Mesothelial cell of epicardium (in vitro differentiated cells): ENCODE data around the gene NTF4. TPM values are rescaled to one million over a fixed set of nuclear protein-coding genes. Genes with fewer than 3 reads are reported as not detected.

Experiments used
- DNase-seq, 2 experiments: peaks; one replicate each; pipeline ENCODE4 v3.0.0; 2021; ENCODE audit warnings: low spot score in 2 of 2; ENCODE audit not compliant: unreplicated experiment in 2 of 2
- H3K27ac Mint-ChIP-seq: 2 replicates; pipeline ENCODE4 v1.8.0; 2021; ENCODE audit warnings: mixed read lengths
- H3K27me3 Mint-ChIP-seq: 2 replicates; pipeline ENCODE4 v1.8.0; 2021; ENCODE audit warnings: low read depth, mixed read lengths
- H3K36me3 Mint-ChIP-seq: 2 replicates; pipeline ENCODE4 v1.8.0; 2021; ENCODE audit warnings: mixed read lengths
- H3K4me1 Mint-ChIP-seq: 2 replicates; pipeline ENCODE4 v1.8.0; 2021; ENCODE audit warnings: mixed read lengths
- H3K4me3 Mint-ChIP-seq: 2 replicates; pipeline ENCODE4 v1.8.0; 2021; ENCODE audit warnings: mild to moderate bottlenecking, moderate library complexity, mixed read lengths
- H3K9me3 Mint-ChIP-seq: 2 replicates; pipeline ENCODE4 v1.8.0; 2021; ENCODE audit warnings: mixed read lengths
- total RNA-seq: library from RNA; stranded (reverse); gene quantifications from 3 replicates; pipeline ENCODE4 v1.2.1, GENCODE V29; 2021
- TF ChIP-seq, protein P1 (sequence below): fragments of 200-600 bp; sonication (generic); IDR thresholded peaks from one replicate; pipeline ENCODE4 v1.5.0; 2021; ENCODE audit warnings: antibody characterized with exemption; ENCODE audit not compliant: unreplicated experiment

The NTF4 gene
- total RNA-seq, 1 donor from 2014 or later: 48.5 TPM

DNA sequence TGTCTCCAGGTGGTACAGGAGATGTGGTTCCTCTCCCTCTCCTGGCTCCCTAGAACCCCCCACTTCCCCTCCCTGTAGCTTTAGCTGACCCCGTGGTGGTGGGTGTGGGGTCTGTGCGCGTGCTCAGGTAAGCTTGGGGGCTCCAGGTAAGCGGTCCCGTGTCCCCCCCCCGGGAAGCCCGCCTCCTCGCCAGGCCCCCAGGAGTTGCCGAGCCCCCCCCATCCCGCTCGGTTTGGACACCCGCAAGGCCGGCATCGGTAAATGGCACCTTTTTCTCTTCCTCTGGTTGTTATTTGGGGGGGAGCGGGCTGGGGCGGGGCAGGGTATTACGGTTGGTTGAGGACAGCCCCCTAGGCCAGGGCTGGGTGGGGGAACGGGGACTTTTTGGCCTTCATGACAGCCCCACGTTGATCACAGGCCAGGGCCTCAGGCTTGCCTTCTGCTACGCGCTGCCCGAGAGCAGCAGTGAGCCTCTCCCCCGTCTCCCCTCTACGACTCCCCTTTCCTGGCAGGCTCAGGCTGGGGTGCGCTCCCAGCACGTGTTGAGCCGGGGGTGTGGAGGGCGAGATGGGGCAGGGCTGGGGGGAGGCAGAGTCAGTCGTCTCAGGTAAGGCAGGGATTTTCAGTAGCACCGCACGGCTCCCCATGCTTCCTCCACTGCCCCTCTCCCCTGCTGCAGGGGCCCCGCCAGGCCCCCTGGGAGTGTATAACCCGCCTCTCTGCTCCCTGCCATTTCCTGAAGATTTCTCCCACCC is 38.9 kb upstream of the NTF4 start:
- Mint-ChIP-seq H3K36me3 (peaks cover 36% of the 10 kb centered on the region), H3K4me3 (no peak overlapping the region), H3K27ac (no peak overlapping the region), H3K4me1 (no peaks in the 10 kb centered on the region), H3K27me3 (no peaks in the 10 kb centered on the region), H3K9me3 (no peaks in the 10 kb centered on the region)
- TF ChIP-seq, protein P1, sequence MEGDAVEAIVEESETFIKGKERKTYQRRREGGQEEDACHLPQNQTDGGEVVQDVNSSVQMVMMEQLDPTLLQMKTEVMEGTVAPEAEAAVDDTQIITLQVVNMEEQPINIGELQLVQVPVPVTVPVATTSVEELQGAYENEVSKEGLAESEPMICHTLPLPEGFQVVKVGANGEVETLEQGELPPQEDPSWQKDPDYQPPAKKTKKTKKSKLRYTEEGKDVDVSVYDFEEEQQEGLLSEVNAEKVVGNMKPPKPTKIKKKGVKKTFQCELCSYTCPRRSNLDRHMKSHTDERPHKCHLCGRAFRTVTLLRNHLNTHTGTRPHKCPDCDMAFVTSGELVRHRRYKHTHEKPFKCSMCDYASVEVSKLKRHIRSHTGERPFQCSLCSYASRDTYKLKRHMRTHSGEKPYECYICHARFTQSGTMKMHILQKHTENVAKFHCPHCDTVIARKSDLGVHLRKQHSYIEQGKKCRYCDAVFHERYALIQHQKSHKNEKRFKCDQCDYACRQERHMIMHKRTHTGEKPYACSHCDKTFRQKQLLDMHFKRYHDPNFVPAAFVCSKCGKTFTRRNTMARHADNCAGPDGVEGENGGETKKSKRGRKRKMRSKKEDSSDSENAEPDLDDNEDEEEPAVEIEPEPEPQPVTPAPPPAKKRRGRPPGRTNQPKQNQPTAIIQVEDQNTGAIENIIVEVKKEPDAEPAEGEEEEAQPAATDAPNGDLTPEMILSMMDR: no peak
- DNase-seq: no peak

DNA sequence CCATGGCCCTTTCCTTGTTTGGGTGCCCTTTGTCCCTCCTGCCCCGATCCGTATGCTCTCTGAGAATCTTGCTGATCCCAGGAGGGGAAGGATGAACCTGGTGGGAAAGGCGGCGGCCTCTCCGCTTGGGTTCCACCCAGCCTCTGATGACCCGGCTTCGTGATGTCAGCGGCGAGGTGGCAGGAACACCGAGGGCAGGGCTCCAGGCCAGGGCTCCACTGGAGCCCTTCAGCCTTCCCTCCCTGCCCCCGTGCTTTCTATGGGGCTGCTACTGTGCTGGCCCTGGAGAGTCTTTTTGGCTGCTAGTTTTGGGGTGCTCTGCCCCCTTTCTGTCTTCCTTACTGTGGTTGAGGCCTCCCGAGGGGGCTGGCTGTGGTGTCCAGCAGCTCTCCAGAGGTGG is 37.7 kb upstream of the NTF4 start:
- TF ChIP-seq, protein P1: no peak
- no peaks in the 10 kb centered on the region for H3K27me3 Mint-ChIP-seq
- DNase-seq: no peak
- no peaks in the 10 kb centered on the region for H3K9me3 Mint-ChIP-seq
- H3K4me3 Mint-ChIP-seq: no peak overlapping the region
- no peak overlapping the region for H3K27ac Mint-ChIP-seq
- H3K4me1 Mint-ChIP-seq: no peaks in the 10 kb centered on the region
- H3K36me3 Mint-ChIP-seq: peaks cover 38% of the 10 kb centered on the region

DNA sequence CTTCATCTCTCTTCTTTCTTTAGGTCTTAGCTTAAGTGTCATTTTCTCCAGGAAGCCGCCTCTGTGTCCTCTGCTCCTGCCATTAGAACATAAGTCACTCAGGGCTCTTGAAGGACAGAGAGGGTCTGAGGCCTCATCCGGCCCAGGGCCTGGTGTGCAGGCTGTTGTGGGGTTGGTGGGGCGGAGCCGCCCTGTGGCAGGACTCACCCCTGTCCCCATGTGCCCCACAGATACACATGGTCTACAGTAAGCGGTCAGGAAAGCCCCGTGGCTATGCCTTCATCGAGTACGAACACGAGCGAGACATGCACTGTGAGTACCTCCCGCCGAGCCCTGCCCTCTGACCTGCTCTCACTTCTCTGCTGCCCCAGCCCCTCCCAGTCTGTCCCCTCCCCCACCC is 36.5 kb upstream of the NTF4 start:
- Mint-ChIP-seq H3K4me3 (no peak overlapping the region), H3K27me3 (no peaks in the 10 kb centered on the region), H3K36me3 (peaks cover 32% of the 10 kb centered on the region), H3K9me3 (no peaks in the 10 kb centered on the region), H3K27ac (no peak overlapping the region), H3K4me1 (no peaks in the 10 kb centered on the region)
- TF ChIP-seq, protein P1: no peak
- no peak for DNase-seq

DNA sequence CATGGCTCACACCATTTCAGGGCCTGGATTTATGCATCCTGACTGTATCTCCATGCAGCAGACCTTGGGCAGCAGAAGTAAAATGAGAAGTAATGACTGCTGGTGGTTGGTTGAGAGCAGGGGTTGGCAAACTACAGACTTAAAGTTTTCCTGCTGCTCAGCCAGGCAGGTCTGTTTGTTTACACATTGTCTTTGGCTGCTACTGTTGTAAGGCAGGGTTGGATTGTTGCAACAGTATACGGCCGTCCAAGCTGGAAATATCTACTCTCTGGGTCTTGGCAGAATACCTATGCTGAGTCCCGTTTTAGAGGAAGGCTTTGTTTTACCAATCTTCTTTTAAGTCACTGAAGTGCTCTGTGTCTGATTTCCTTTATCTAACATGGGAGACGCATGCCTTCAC is 34.2 kb upstream of the NTF4 start:
- H3K36me3 Mint-ChIP-seq: peaks cover 25% of the 10 kb centered on the region
- TF ChIP-seq, protein P1: no peak
- H3K27ac Mint-ChIP-seq: no peak overlapping the region
- no peaks in the 10 kb centered on the region for H3K4me1 Mint-ChIP-seq
- DNase-seq: no peak
- no peak overlapping the region for H3K4me3 Mint-ChIP-seq
- H3K9me3 Mint-ChIP-seq: no peaks in the 10 kb centered on the region
- H3K27me3 Mint-ChIP-seq: no peaks in the 10 kb centered on the region

DNA sequence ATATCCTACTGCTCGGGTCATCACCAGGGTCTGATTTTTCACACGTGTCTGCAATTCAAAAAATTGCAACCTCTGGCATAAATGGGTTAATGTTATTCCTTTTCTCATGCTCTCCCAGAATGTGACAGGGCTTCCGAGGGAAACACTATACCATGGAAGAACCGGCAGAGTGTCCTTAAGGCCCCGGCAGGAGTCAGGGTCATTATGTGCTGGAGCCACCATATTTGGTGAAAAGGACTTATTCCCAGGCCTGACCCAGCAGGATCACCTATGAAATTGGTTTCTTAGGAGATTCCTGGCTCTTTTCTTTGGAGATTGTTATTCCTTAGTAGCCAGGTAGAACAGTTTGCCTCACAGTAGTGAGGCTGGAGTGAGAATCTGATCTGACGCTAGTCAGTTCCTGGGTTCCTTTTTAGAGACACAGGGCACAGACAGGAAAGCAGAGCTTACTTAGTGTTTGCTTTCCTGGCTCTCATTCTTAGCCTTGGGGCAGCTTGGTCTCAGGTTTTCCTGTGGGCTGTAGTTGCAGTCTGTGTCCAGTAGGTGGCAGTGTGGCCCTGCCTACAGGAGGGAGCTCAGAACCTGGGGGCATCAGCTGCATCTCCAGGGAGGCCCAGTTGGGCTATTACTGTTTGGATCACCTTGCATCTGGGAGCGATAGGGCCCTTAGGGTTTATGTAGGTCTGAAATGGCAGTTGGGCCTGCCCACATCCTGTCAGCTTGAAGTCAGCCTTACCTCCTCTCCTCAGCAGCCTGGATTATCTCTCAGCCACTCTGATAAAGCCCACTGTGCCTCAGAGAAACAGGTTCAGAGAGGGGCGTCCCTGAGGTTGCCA is 33.1 kb upstream of the NTF4 start:
- H3K27me3 Mint-ChIP-seq: no peaks in the 10 kb centered on the region
- TF ChIP-seq, protein P1: peak; percentile 98
- no peaks in the 10 kb centered on the region for H3K4me1 Mint-ChIP-seq
- H3K9me3 Mint-ChIP-seq: no peaks in the 10 kb centered on the region
- H3K4me3 Mint-ChIP-seq: no peak overlapping the region
- peaks cover 28% of the 10 kb centered on the region for H3K36me3 Mint-ChIP-seq
- DNase-seq: peak in 1 of 2 experiments; percentile 79
- no peak overlapping the region for H3K27ac Mint-ChIP-seq
